Breast epithelium (tissue), 4 donors: Measurements from ENCODE around the gene KLRF1. TPM values are rescaled to one million over a fixed set of nuclear protein-coding genes. Genes with fewer than 3 reads are reported as not detected.

Experiments used
- DNase-seq, 2 donors: peaks; one replicate each; pipeline ENCODE4 v3.0.0-alpha.2; 2019; ENCODE audit warnings: low spot score in 2 of 2
- H3K27ac ChIP-seq, 2 donors: fragments of 200-600 bp; sonication (generic) in 1 of 2; one replicate each; pipeline ENCODE4 v1.5.1; 2016 to 2019; ENCODE audit warnings: mild to moderate bottlenecking in 1 of 2
- H3K27me3 ChIP-seq, 2 donors: fragments of 200-600 bp; sonication (generic) in 1 of 2; one replicate each; pipeline versions ENCODE4 v1.5.1 to v1.6.0; 2017 to 2019; ENCODE audit warnings: control low read depth in 1 of 2, mild to moderate bottlenecking in 1 of 2
- H3K36me3 ChIP-seq: fragments of 200-600 bp; one replicate; pipeline ENCODE4 v1.5.1; 2019
- H3K4me1 ChIP-seq, 2 donors: fragments of 200-600 bp; sonication (generic); one replicate each; pipeline ENCODE4 v1.5.1; 2016 to 2019; ENCODE audit warnings: control low read depth in 1 of 2
- H3K4me3 ChIP-seq, 3 donors: fragments of 200-600 bp; sonication (generic); 1 replicate in 2 of 3; 2 replicates in 1 of 3; pipeline ENCODE4 v1.5.1; 2016 to 2019; ENCODE audit warnings: mild to moderate bottlenecking in 3 of 3, moderate library complexity in 2 of 3
- H3K9me3 ChIP-seq, 2 donors: fragments of 200-600 bp; sonication (generic) in 1 of 2; one replicate each; pipeline ENCODE4 v1.5.1; 2016 to 2019; ENCODE audit warnings: control low read depth in 1 of 2
- CTCF ChIP-seq, 3 donors: fragments of 450-650 bp; IDR thresholded peaks; one replicate each; pipeline ENCODE4 v1.5.1; 2016 to 2017; ENCODE audit warnings: antibody characterized with exemption in 3 of 3, mild to moderate bottlenecking in 3 of 3, moderate library complexity in 3 of 3
- POLR2A ChIP-seq: fragments of 450-650 bp; IDR thresholded peaks from one replicate; pipeline ENCODE4 v1.6.1; 2016; ENCODE audit warnings: antibody characterized with exemption, mild to moderate bottlenecking, moderate library complexity
- POLR2AphosphoS5 ChIP-seq, 3 donors: sonication (generic); formaldehyde crosslinking; IDR thresholded peaks; one replicate each; pipeline ENCODE4 v1.6.1; 2017; ENCODE audit warnings: antibody characterized with exemption in 3 of 3
- intact Hi-C: fragments of 100-400 bp; cut with DNase I; formaldehyde crosslinking; loops from one replicate; pipeline ENCODE4 v1.15.1; 2023; ENCODE audit warnings: low total_unique reads
- total RNA-seq, 3 donors: library from RNA; depleted of rRNA; stranded (reverse); fragments of >200 nt; gene quantifications; one replicate each; pipeline ENCODE4 v1.1.0, GENCODE V29; 2016

Gene KLRF1
- total RNA-seq, 3 donors from 2014 or later, result 0.32 to 0.44 TPM; not detected in 1

GRCh38 chr12:9820281-9820930, 6.9 kb upstream of the KLRF1 start:
- no peak for DNase-seq
- intact Hi-C loops, result no loop called here
- Histone ChIP-seq H3K27me3 (no peaks in the 10 kb centered on the region), H3K27ac (no peak overlapping the region), H3K4me1 (no peaks in the 10 kb centered on the region), H3K9me3 (no peaks in the 10 kb centered on the region), H3K36me3 (no peaks in the 10 kb centered on the region), H3K4me3 (no peak overlapping the region)
- TF ChIP-seq POLR2A, result no peak
- no peak for TF ChIP-seq CTCF (IDR thresholded peaks at IDR 0.05)
- no peak for TF ChIP-seq POLR2AphosphoS5 (IDR thresholded peaks at IDR 0.05)

GRCh38 chr12:9829483-9829882, 2.2 kb downstream of the KLRF1 start:
- no peak for TF ChIP-seq POLR2A
- TF ChIP-seq POLR2AphosphoS5 (IDR thresholded peaks at IDR 0.05), result no peak
- TF ChIP-seq CTCF (IDR thresholded peaks at IDR 0.05), result no peak
- Histone ChIP-seq H3K4me1 (no peaks in the 10 kb centered on the region), H3K27me3 (no peaks in the 10 kb centered on the region), H3K36me3 (no peaks in the 10 kb centered on the region), H3K4me3 (no peak overlapping the region), H3K27ac (no peak overlapping the region), H3K9me3 (no peaks in the 10 kb centered on the region)
- DNase-seq, result no peak
- intact Hi-C loops, result no loop called here

- intact Hi-C loops, result no loop called here
- Histone ChIP-seq H3K27me3 (no peaks in the 10 kb centered on the region), H3K27ac (no peak overlapping the region), H3K36me3 (no peaks in the 10 kb centered on the region), H3K4me3 (no peak overlapping the region), H3K9me3 (no peaks in the 10 kb centered on the region), H3K4me1 (no peaks in the 10 kb centered on the region)
- TF ChIP-seq POLR2A (no peak), POLR2AphosphoS5 (IDR thresholded peaks at IDR 0.05) (no peak), CTCF (IDR thresholded peaks at IDR 0.05) (no peak)
- no peak for DNase-seq
These were observed 2.7 kb downstream of the KLRF1 start for GRCh38 chr12:9829982-9830381.

GRCh38 chr12:9831720-9832119, 4.4 kb downstream of the KLRF1 start:
- intact Hi-C loops, result no loop called here
- H3K27ac ChIP-seq, result no peak overlapping the region
- no peak overlapping the region for H3K4me3 ChIP-seq
- H3K4me1 ChIP-seq, result no peaks in the 10 kb centered on the region
- no peaks in the 10 kb centered on the region for H3K36me3 ChIP-seq
- no peaks in the 10 kb centered on the region for H3K27me3 ChIP-seq
- H3K9me3 ChIP-seq, result no peaks in the 10 kb centered on the region
- TF ChIP-seq POLR2AphosphoS5 (IDR thresholded peaks at IDR 0.05), result no peak
- no peak for TF ChIP-seq POLR2A
- TF ChIP-seq CTCF (IDR thresholded peaks at IDR 0.05), result no peak
- no peak for DNase-seq

- Histone ChIP-seq H3K4me3 (no peak overlapping the region), H3K36me3 (no peaks in the 10 kb centered on the region), H3K4me1 (no peaks in the 10 kb centered on the region), H3K27ac (no peak overlapping the region), H3K27me3 (no peaks in the 10 kb centered on the region), H3K9me3 (peaks cover 7 to 8% of the 10 kb centered on the region in 2 donors)
- intact Hi-C loops, result no loop called here
- TF ChIP-seq POLR2A (no peak), POLR2AphosphoS5 (IDR thresholded peaks at IDR 0.05) (no peak), CTCF (IDR thresholded peaks at IDR 0.05) (no peak)
- no peak for DNase-seq
These were observed 16.1 kb downstream of the KLRF1 start for GRCh38 chr12:9843407-9843806.
